Measurements from ENCODE around the gene MYPOP.

MYPOP gene

DNA sequence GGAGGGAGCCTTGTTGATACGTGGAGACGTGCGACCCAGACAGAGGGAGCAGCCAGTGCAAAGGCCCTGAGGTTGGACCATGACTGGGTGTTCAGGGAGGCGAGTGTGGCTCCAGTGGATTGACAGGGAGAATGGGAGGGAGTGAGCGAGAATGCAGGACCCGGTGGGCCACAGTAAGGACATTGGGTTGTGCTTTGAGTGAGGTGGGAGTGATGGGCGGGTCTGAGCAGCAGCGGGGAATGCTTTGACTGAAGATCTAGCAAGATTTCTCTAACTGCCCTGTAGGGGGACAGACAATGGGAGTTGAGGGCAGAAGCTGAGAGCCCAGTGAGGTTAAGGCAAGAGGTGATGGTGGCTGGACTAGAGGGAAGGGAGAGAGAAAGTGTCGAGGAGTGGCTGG lies 19.9 kb upstream of the MYPOP start:
- POLR2A ChIA-PET = no interaction called here
- TF ChIP-seq, protein P1, sequence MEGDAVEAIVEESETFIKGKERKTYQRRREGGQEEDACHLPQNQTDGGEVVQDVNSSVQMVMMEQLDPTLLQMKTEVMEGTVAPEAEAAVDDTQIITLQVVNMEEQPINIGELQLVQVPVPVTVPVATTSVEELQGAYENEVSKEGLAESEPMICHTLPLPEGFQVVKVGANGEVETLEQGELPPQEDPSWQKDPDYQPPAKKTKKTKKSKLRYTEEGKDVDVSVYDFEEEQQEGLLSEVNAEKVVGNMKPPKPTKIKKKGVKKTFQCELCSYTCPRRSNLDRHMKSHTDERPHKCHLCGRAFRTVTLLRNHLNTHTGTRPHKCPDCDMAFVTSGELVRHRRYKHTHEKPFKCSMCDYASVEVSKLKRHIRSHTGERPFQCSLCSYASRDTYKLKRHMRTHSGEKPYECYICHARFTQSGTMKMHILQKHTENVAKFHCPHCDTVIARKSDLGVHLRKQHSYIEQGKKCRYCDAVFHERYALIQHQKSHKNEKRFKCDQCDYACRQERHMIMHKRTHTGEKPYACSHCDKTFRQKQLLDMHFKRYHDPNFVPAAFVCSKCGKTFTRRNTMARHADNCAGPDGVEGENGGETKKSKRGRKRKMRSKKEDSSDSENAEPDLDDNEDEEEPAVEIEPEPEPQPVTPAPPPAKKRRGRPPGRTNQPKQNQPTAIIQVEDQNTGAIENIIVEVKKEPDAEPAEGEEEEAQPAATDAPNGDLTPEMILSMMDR (IDR thresholded peaks at IDR 0.05; ENCODE audit: insufficient read depth, low read length, missing control alignments) = peak; percentile 8
- CTCF ChIA-PET = no interaction called here
- H3K4me3 ChIP-seq (ENCODE audit: low read depth, low read length) = no peak overlapping the region
- no peak for DNase-seq (ENCODE audit: low read depth, low spot score)

DNA sequence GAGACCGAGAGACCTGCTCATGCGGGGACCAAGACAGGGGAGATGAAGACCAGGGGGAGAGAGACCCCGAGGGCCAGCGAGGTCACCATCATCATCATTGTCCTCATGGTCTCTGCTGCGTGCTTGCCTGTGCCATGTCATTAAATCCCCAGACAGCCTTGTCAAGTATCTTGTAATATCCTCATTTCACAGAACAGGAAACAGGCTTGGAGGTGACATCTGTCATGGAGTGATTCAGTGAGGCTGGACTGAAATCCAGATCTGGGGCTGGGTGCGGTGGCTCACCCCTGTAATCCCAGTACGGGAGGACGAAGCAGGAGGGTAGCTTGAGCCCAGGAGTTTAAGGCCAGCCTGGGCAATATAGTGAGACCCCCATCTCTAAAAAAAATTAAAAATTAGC lies 18.0 kb upstream of the MYPOP start:
- CTCF ChIA-PET = no interaction called here
- H3K4me3 ChIP-seq (ENCODE audit: low read depth, low read length) = no peak overlapping the region
- no peak for DNase-seq (ENCODE audit: low read depth, low spot score)
- TF ChIP-seq, protein P1 (IDR thresholded peaks at IDR 0.05; ENCODE audit: insufficient read depth, low read length, missing control alignments) = no peak
- POLR2A ChIA-PET = no interaction called here

DNA sequence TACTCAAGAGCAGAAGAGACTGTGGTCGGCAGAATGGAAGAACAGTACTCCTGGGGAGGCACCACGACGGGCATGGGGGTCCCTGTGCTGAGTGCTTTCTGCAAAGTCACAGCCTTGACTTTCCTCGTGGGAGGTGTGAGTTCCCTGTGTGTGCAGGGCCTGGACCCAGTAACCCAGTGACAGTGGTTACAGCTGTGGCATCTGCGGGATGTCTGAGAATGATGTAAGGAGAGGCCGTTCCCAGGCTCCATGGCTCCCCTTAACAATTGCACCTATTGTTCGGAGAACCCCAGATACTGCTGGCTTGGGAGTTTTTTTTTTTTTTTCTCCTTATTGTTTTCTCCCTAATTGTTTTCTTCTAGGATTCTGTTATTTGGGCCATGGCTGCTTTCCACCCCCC lies 17.3 kb upstream of the MYPOP start:
- DNase-seq (ENCODE audit: low read depth, low spot score) = no peak
- POLR2A ChIA-PET = no interaction called here
- TF ChIP-seq, protein P1 (IDR thresholded peaks at IDR 0.05; ENCODE audit: insufficient read depth, low read length, missing control alignments) = no peak
- CTCF ChIA-PET = interaction anchor here (1.5 to 2.0 kb wide), 2 partner anchors 16 to 103 kb away, joined by 4 read pairs; no protein-coding TSS in a partner anchor
- no peak overlapping the region for H3K4me3 ChIP-seq (ENCODE audit: low read depth, low read length)

DNA sequence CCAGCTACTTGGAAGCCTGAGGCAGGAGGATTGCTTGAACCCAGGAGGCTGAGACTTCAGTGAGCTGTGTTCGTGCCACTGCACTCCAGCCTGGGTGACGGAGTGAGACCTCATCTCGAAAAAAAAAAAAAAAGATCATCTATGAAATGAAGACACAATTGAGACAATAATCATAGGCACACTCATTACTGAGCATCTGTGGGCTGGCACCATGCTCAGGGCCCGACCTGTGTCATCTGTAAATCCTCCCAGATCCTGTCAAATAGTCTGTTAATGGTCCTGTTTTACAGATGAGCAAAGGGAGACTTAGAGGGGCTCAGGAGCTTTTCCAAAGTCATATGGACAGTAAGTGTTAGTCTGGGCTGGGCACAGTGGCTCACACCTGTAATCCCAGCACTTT lies 16.3 kb upstream of the MYPOP start:
- POLR2A ChIA-PET = no interaction called here
- DNase-seq (ENCODE audit: low read depth, low spot score) = no peak
- TF ChIP-seq, protein P1 (IDR thresholded peaks at IDR 0.05; ENCODE audit: insufficient read depth, low read length, missing control alignments) = no peak
- CTCF ChIA-PET = interaction anchor here (1.1 to 2.0 kb wide), 3 partner anchors 11 to 102 kb away, joined by 4 read pairs; no protein-coding TSS in a partner anchor
- H3K4me3 ChIP-seq (ENCODE audit: low read depth, low read length) = no peak overlapping the region

DNA sequence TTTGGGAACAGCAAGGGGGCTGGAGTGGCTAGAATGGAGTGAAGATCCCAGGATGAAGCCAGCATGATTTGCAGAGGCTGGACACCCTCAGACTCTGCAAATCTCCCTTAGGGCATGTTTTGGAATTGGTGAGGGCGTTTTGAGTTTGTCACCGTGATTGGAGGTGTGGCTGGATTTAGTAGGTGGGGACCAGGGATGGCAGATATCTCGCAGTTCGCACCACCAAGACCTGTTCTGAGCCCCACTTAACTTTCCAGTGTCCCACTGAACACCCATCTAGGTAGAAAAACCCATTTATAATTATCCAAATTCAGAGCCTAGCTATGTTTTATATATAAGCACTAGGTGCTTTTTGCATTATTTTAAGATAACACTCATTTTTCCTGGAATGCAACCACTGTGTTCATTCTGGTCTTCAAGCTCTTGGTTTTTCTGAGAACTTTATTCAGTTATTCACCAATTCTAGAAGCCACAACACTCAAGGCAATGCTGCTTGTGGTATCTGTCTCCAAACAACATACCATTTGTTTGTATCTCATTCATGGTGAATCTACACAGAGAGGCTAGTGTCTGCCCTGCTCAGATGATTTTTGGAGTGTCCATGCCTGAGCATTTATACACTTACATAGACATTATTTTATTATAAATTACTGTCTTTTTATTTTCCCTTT lies 15.1 kb upstream of the MYPOP start:
- no peak overlapping the region for H3K4me3 ChIP-seq (ENCODE audit: low read depth, low read length)
- DNase-seq (ENCODE audit: low read depth, low spot score) = no peak
- CTCF ChIA-PET = no interaction called here
- POLR2A ChIA-PET = interaction anchor here (0.7 kb wide), 1 partner anchor 79 kb away, joined by 8 read pairs; no protein-coding TSS in a partner anchor
- TF ChIP-seq, protein P1 (IDR thresholded peaks at IDR 0.05; ENCODE audit: insufficient read depth, low read length, missing control alignments) = no peak

DNA sequence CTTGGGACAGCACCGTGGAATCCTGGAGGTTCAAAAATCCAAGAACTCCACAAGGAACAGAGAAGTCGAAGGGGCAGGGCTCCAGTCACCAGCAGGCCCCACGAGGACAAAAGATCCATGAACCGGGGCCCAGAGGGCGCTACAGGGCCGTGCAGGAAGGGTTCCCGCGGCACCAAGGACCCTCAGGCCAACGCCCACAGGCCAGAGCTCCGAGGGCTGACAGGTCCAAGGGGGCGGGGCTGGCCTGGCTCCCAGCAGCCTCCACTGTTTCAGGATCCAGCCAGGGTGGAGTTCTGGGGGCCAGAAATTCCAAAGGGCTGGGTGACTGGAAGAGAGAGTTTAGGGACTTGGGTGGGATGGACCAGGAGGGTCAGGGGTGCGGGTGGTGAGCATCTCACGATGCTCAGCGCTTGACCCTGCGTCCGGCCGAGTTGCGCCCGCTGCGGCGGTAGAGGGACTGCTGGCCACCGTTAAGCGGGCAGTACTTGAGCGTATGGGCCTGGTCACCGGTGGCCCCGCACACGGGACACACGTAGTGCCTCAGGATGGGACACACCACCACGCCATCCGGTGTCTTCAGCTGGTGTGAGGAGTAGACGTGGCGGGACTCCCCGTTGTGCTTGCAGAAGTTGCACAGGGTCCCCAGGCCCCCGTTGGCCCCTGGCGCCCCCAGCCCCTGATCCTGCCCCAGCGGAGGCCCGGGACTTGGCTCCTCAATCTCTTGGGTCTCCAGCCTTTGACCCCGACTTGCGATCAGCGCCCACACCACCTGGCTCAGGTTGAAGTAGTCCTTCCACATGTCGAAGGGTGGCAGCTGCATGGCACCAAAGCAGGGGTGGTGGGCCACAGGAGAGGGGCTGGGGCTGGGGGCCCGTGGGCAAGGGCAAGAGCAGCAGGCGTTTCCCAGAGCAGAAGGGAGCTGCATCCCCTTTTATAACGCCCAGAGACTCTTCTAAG lies 11.7 kb upstream of the MYPOP start, which contains the start of gene NANOS2:
Gene NANOS2, minus strand, starts transcription at position 905 of the 957 bp plus-strand sequence. Its CDS starts 85 bp downstream, at position 820.
- ChIA-PET POLR2A (no interaction called here), CTCF (no interaction called here)
- no peak for DNase-seq (ENCODE audit: low read depth, low spot score)
- H3K4me3 ChIP-seq (ENCODE audit: low read depth, low read length) = no peak within 1 kb of the TSS
- TF ChIP-seq, protein P1 (IDR thresholded peaks at IDR 0.05; ENCODE audit: insufficient read depth, low read length, missing control alignments) = no peak
